KG1 (cell line): ENCODE results near the gene ELN.
A peak's percentile ranks its signal among the peaks of the same experiment; 100 is the strongest.

Source experiments
- DNase-seq: peaks from one replicate; lab custom pipeline; 2025; lab: John Stamatoyannopoulos, UW

The ELN gene

DNA sequence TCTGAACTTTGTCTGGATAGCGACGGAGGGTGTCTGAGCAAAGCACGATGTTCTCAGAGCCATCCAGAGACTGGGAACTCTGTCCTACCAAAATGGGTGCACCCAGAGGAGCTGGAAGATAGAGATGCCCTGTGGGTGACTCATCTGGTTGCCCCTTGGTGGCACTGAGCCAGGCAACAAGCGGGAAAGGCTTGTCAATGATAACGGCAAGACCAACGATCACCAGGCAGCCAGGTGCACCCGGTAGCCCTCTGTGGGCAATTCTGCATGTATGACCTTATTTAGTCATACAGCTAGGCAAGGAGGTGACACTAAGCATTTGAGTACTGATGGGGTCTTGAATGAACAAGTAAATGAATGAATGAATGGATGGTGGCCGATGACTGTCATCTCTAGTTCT lies 2.8 kb upstream of the ELN start:
- no peak for DNase-seq

DNA sequence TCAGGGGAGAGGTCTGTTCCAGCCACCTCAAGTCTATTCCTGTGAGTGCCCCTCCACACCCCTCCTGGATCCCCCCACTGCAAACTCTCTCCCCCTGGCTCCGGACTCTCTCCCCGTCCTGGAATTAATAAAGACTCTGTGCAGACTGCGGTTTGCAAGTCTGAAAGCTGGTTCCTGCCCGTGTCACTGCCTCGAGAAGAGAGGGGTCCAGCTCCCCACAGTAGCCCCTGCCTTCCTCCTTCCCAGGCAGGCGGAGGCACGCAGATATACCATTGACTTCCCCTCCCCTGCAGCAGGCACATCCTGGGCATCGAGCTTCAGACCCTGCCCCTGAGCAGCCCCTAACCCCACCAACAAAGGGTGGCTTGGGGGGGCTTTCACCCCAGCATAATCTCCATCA lies 2.2 kb upstream of the ELN start:
- no peak for DNase-seq

DNA sequence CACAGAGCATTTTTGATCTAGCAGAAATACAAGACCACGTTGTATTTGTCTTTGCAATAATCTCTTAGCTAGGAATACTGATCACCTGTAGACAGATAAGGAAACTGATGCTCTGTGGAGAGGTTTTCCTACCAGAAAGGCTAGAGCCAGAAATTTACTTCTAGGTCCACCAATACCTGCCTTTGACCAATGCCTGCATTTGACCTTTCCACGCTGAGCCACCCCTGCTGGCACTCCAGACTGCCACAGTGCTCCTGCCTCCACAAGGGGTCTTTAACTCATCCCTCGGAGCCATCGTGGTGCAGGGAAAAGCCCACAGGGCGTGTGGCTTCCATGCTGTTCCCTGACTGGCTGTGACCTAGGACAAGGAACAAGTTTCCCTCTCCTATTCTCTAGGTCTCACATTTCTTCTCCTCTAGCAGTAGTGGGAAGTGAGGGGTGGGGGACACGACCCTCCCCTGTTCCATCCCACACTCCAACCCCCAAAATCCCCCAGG lies 1.5 kb upstream of the ELN start:
- no peak for DNase-seq

DNA sequence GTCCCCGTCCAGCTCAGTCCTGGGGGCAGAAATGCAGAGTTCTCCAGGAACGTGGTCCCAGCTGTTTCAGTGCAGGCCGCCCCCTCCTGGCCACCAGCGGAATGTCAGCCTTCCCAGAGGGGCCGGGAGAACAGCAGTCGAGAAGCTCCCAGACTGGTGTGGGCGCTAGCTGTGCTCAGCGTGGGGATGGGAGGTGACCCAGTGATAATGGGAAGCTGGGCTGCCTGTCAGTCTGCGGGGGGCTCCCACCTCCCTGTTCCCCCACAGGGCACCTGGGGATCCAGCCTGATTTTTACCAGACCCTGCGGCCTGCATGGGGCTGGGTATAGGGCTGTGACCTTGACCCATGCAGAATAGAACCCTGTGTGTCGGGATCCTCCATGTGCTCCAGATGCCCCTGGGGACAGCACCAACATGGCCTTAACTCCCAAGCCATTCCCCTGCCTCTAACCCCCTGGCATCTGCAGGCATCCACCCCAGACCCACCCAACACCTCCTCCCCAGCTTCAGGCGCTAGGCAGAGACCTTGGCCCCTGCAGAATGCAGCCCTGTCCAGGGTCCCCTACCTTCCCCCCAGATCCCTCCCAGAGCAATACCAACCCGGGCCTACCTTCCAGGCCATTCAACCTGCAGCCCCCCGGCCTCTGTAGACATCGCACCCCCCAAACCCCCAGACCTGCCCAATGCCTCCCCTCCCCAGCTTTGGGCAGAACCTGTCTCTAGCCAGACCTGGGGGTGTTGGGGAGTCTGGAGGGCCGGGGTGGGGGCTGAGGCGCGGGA lies 880 bp upstream of the ELN start:
- DNase-seq, result peak; percentile 30

DNA sequence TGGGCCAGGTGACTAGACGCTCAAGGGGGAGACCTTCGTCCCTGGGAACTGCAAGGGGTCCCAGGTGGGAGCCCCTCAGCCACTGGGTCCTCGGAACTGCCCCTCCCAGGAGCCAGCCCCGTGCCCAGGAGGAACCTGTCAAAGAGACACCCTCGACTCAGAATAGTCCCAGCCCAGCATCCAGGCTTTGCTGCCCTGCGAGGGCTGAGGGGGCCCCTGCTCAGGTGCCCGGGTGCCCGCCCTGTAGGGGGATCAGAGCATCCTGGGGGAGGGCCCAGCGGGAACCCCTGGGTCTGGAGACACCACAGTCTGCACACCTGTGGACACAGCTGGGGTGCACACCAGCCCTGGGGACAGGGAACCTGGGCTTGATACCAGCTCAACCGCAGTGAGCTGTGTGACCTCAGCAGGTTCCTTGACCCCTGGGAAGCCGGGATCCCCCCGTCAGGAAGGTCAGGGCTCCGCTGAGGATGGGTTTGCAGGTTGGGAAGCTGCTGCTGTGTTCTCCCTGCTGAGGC lies 407 bp downstream of the ELN start:
- DNase-seq, result no peak

DNA sequence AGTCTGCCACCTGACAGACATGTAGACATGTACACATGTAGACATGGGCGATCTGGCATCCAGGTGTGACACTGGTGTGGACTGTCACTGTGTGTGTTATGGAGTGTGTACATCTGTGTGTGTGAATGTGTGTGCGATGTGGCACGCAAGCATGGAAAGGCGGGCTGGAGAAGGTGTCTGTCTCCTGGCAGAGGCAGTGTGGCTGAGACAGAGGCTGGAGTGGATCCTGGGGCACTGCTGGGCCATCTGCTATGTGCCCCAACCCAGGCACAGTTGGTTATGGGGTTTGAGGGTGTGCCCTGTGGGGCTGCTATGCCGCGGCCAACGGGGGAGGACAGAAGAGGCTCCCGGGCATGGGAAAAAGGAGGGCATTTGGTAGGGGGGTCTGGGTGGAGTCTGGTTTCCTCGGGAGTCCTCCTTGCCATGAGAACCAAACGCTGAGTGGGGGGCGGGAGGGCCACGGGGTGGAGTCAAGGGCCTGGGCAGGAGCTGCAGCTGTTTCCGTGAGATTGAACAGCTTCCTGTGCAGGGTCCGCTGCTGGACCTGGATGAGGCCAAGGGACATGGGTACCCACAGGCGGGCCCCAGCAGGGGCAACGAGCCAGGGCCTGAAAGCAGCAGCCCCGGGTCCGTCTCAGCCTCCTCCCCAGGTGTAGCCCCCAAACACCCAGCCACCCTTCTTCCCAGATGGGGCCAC lies 1.3 kb downstream of the ELN start:
- DNase-seq, result no peak

DNA sequence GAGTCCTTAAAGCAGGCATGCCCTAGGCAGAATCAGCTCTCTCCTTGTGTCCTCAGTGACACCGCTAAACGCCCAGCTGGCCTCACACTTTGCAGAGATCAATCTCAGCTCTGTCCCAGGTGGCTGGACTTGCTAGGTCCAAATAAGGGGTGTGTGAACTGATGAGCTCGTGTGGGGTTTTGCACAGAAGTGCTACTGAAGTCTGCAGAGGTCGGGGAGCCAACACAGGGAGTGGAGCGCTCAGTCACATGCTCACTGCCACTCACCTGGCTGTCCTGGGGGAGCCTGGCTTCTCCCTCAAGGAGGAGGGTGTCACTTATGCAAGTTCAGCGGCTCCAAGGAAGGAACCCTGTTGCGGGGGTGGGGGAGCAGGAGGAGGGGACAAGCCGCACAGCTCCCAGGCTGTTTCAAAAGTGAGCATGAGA lies 2.0 kb downstream of the ELN start:
- no peak for DNase-seq

DNA sequence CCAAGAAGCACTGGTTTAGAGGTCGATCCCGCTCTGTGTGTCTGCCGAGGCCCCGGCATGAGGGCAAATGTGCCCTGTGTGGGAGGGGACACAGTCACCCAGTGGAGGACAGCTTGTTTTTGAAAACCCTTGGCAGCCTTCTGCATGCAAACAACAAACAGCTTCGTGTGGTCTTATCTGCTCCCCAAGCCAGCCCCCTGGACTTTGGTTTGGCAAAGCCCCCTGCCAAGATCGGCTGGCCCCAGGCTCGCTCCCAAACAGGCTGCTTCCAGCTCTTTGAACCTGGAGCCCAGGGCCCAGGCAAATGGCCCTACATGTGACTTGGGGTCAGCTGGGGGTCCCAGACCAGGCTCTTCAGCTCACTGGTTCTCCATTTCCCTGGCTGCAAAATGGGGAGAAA lies 2.9 kb downstream of the ELN start:
- DNase-seq, result no peak

DNA sequence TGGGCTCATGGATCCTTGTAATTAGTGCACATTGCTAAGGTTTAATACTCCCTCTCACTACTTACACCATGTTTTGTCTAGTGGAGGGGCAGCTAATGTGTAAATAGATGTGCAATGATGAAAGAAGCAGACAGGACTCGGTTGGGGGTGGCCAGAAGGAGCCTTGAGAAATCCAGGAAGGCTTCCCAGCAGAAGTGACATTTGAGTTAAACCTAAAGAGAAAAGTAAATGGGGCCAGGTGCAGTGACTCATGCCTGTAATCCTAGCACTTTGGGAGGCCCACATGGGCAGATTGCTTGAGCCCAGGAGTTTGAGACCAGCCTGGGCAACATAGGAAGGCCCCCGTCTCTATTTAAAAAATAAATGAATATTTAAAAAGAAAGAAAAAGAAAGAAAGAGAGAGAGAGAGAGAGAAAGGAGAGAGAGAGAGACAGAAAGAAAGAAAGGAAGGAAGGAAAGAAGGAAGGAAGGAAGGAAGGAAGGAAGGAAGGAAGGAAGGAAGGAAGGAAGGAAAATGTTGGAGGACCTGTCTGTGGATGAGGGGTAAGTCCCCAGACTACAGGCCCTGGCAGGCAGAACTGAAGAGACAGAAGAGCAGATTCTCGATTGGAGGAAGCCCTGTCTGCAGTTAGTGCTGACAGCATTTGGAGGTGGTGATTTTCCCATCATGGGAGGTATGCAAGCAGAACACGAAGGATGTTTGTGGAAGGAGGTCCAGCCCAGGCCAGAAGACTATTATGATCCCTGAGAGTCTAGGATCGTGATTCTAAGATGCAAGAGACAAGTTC lies 3.6 kb downstream of the ELN start:
- DNase-seq, result no peak

DNA sequence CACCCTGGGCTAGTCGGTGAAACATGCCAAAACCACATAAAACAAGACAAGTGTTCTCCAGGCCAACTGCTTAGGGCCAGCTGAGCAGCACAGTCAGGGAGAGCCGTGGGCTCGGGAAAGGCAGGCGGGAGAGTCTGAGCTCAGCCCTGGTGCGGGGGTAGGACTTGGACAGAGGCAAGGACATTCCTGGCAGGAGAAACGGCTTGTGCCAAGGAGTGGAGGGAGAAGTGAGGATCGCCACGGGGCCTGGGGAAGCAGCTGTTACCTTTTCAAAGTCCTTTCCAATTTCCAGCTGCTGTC lies 4.2 kb downstream of the ELN start:
- no peak for DNase-seq

DNA sequence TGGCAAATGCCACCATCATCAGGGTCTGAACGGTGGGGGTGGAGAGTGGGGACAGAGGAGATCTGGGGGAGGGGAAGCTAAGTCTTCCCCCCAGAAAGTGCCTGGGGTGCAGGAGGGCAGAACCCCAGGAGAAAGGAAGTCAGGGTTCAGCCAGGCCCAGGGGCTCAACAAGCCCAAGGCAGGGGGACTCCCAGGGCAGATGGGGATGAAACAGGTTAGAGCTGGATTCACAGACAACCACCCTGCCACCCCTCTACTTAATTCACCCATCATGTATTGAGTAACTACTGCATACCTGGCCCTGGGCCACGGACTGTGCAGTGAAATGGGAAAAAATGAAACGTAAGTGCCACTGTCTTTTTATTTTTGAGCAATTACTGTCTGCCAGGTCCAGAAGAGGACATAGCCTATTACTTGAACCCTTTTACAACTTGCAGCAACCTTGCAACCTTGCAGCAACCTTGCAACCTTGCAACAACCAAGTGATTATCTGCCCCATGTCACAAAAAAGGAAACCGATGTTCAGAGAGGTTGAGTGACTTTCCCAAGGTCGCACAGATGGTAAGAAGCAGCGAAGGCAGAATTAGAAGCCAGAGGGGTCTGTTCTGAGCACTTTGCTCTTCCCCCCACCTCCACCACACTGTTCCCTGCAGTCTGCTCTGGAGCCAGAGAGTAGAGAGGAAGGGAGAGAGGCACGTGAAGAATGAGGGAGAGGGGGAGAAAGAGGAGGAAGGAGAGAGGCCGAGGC lies 4.8 kb downstream of the ELN start:
- no peak for DNase-seq

DNA sequence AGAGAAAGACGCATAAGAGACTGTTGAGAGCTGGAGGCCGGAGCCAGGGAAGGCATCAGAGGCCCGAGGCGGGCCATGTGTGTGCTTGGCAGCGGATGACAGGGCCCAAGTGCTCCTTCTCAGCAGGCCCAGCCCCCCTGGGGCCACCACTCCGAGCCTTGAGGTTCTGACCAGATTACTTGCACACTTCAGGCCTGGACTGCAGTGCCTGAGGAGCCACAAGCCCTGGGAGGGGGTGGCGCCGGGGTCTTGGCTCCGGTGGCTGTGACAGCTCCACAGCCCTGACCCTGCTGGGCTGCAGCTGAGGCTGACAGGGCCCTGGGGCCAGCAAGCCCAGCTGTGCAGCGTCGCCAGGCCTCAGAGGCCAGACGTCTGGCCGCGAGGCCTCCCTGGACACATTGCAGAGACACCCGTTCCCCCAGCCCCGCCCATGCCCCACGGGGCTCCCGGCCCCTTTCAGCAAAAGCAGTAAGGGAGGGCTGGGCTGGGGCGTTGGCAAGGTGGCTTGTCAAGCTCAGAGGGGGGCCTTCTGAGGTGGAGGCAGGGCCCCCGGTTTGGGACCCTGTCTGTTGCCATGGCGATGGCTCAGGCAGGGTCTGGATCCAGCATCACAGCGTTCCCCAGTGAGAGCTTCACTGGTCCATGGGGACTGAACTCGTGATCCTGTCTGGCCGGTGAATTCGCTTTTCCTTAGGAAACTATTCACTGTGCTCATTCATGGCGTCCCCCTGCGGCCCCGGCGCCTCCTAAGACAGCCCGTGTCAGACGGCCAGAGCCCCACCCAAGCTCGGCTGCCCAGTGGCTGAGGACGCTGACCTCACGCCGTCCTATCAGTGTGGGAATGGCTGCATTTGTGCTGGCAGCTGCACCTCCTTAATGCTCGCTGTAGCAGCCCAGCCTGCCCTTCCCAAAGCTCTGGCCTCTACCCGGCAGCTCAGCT lies 5.7 kb downstream of the ELN start:
- no peak for DNase-seq

DNA sequence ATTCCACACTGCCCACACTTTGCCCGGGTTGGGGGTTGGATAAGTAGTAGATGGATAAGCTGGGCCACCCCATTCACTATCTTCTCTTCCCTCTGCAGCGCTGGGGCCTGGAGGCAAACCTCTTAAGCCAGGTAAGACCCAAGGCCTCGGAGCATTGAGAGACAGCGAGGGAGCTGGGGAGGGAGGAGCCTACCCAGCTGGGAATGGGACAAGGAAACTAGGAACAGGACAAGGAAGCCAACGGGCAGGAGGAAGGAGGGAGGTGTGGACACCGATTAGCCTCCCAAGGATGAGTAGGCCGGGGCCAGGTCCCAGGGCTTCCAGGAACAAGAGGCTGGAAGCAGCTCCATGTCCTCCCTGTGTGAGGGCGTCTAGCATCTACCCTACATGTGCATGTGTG lies 9.6 kb downstream of the ELN start:
- no peak for DNase-seq

DNA sequence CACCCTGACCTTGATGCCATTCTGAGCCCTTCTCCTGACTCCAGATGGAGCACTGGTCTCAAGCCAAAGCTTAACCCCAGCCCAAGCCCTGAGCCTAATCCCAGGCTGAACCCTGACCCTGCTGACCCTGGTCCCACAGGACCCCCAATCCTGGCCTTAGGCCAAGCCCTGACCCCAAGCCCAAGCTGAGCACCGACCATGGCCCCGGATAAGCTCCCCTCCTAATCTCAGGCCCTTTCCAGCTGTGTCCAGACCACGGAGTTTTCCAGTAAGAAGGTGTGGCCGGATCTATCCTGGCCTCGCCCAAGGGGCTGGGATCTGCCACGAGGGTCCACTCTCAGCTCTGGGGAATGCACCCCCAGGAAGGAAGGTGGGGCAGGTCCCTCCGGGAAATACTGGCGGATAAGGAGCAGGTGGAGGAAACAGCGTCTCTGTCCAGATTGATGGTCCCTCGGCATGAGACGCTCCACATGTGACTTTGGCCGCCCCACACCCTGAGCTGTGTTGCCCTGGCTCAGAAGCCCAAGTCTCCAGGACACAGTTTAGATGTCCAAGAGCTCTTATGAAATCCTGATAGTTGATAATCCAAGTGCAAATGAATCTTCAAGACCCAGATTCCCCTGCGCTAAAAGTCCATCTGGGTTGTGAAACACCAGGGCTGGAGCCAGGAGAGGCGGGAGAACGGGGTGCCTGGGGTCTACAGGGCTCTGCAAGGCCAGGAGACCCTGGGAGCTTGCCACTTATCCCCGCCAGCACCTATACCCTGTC lies 10.4 kb downstream of the ELN start:
- no peak for DNase-seq

DNA sequence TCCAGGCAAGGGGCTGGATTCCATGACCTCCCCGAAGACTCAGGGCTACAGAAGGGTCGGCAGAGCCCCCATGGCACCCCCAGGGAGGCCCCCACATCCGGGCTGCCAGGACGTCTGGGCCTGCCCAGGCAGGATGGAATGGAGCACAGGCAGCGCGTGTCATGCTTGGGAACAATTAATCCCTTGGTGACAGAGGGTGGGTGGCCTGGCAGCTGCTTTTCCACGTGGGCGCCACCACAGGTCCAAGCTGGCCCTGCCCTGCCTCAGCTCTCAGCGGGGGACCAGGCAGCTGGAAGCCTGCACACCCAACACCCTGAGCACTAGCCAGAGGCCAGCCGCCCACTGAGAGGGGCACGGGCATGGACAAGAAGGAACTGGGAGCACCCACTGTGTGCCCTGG lies 11.4 kb downstream of the ELN start:
- DNase-seq, result no peak

DNA sequence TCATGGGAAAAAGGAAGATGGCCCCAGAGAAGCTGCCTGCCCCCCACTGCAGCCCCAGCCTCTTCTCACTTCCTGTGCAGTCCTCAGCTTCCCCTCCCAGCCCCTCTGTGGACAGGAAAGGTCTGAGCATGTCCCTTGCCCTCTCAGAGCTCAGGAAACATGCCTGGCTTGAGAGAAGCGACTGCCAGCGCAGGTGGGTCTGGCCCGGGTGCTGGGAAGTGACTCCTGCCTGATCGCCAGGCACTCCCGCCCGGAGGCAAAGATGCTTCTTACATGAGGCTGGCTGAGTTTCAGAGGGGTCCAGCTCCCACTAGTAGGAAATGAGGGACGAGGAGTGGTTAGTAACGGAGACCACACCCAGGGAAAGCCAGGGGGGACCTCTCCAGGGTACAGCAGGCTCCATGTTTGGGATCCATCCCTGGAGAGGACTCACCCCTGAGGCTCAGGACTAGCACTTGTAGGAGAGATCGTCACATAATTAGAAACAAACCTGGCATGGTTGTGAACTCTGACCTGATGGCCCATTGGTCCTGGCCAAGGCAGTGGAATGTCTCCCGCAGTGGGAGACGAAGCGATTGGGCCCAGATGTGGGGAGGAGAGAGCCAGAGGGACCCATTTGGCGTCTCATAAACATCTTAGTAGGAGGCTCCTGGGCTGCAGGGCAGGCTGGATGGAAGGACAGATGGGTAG lies 12.3 kb downstream of the ELN start:
- DNase-seq, result no peak

DNA sequence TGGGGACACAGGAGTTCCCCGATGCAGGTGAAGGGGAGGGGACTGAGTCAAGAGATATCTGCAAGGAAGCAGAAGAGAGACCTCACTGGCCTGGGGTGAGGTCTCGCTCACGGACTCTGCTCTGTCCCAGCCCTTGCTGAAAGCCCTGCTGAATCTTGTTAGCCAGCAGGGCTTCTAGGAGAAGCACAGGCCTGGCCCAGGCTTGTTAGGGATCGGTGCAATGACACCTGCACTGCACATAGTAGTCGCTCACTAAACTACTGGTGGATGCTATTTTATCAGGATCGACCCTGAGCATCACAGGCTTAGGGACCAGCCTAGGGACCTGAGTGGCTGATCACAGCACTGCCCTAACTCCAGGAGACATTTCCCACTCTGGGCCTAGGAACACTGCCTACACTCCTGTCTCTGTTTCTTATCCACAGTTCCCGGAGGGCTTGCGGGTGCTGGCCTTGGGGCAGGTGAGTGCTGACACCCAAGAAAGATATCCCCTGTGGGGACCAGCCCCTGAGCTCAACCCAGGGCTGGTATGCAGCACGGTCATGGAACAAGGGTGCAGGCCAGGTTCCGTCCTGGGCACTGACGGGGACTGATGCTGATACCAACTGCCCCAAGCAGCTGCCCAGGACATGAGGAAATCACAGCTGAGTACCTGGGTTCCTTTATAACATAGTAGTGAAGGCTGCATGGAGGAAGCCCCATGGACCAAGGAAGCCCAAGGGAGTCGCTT lies 13.0 kb downstream of the ELN start:
- DNase-seq, result no peak

DNA sequence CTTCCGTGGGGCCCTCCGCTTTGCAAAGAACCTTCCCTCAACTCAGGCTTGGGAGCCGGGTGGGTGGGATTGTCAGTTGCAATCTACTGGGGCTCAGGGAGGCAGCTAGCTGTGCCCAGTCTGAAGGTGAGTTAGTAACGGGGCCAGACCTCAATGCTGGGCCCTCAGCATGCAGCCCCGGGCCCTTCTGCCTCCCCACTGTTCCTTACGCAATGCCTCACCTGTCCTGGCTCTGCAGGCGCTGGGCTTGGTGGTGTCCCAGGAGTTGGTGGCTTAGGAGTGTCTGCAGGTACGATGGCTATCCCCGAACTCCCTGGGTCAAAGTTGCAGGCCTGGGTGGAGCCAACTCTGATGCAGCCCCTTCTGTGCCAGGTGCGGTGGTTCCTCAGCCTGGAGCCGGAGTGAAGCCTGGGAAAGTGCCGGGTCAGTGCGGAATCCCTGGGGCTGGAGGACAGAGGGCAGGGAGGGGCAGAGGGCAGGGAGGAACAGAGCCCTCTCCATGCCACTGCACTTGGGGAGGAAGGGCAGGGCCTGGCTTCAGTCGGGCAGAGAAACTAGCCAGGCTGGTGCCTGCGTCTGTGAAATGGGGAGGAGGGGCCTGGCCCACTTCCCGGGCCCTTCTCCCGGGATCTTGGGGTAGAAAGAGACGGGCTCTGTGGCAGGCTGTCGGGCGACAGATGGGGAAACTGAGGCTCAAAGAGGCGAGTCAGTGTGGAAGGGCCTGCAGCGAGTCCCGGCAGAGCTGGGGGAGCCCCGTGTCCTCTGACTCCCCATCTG lies 15.0 kb downstream of the ELN start:
- DNase-seq, result no peak
